ENCODE results near the gene DDIAS.
A peak's percentile ranks its signal among the peaks of the same experiment; 100 is the strongest.

The DDIAS gene

GRCh38 chr11:82892611-82893169, 8.8 kb upstream of the DDIAS start:
- FAIRE-seq, result peak; percentile 79
- DNase-seq (ENCODE audit: insufficient read length), result no peak
- TF ChIP-seq POLR2A (IDR thresholded peaks at IDR 0.05; ENCODE audit: low read depth, low read length), result no peak
- TF ChIP-seq TAF1 (IDR thresholded peaks at IDR 0.05; ENCODE audit: borderline replicate concordance, low read depth, low read length), result no peak
- TF ChIP-seq POLR2AphosphoS5 (IDR thresholded peaks at IDR 0.05; ENCODE audit: low read depth, low read length), result no peak

GRCh38 chr11:82895437-82896091, 6.0 kb upstream of the DDIAS start:
- no peak for TF ChIP-seq TAF1 (IDR thresholded peaks at IDR 0.05; ENCODE audit: borderline replicate concordance, low read depth, low read length)
- TF ChIP-seq POLR2AphosphoS5 (IDR thresholded peaks at IDR 0.05; ENCODE audit: low read depth, low read length), result no peak
- no peak for TF ChIP-seq POLR2A (IDR thresholded peaks at IDR 0.05; ENCODE audit: low read depth, low read length)
- DNase-seq (ENCODE audit: insufficient read length) (no peak), FAIRE-seq (peak; percentile 84)

- FAIRE-seq (no peak), DNase-seq (ENCODE audit: insufficient read length) (no peak)
- TF ChIP-seq TAF1 (IDR thresholded peaks at IDR 0.05; ENCODE audit: borderline replicate concordance, low read depth, low read length) (no peak), POLR2AphosphoS5 (IDR thresholded peaks at IDR 0.05; ENCODE audit: low read depth, low read length) (no peak), POLR2A (IDR thresholded peaks at IDR 0.05; ENCODE audit: low read depth, low read length) (no peak)
Measured at GRCh38 chr11:82896183-82896582, 5.4 kb upstream of the DDIAS start.

GRCh38 chr11:82898241-82898640, 3.3 kb upstream of the DDIAS start:
- TF ChIP-seq TAF1 (IDR thresholded peaks at IDR 0.05; ENCODE audit: borderline replicate concordance, low read depth, low read length) (no peak), POLR2A (IDR thresholded peaks at IDR 0.05; ENCODE audit: low read depth, low read length) (no peak), POLR2AphosphoS5 (IDR thresholded peaks at IDR 0.05; ENCODE audit: low read depth, low read length) (no peak)
- no peak for FAIRE-seq
- DNase-seq (ENCODE audit: insufficient read length), result no peak

GRCh38 chr11:82899186-82899820, 2.2 kb upstream of the DDIAS start:
- TF ChIP-seq POLR2A (IDR thresholded peaks at IDR 0.05; ENCODE audit: low read depth, low read length) (no peak), POLR2AphosphoS5 (IDR thresholded peaks at IDR 0.05; ENCODE audit: low read depth, low read length) (no peak), TAF1 (IDR thresholded peaks at IDR 0.05; ENCODE audit: borderline replicate concordance, low read depth, low read length) (no peak)
- no peak for DNase-seq (ENCODE audit: insufficient read length)
- peak; percentile 60 for FAIRE-seq

GRCh38 chr11:82899957-82900276, 1.6 kb upstream of the DDIAS start:
- DNase-seq (ENCODE audit: insufficient read length) (no peak), FAIRE-seq (no peak)
- TF ChIP-seq POLR2AphosphoS5 (IDR thresholded peaks at IDR 0.05; ENCODE audit: low read depth, low read length) (no peak), TAF1 (IDR thresholded peaks at IDR 0.05; ENCODE audit: borderline replicate concordance, low read depth, low read length) (no peak), POLR2A (IDR thresholded peaks at IDR 0.05; ENCODE audit: low read depth, low read length) (no peak)

GRCh38 chr11:82900277-82901164, 1.0 kb upstream of the DDIAS start, which contains the start of gene PRCP:
PRCP (minus strand) TSS chr11:82900430; CDS start chr11:82900402, 28 bp downstream.
- FAIRE-seq (peak; percentile 98), DNase-seq (ENCODE audit: insufficient read length) (peak; percentile 84)
- peak; percentile 71 for TF ChIP-seq POLR2A (IDR thresholded peaks at IDR 0.05; ENCODE audit: low read depth, low read length)
- peak; percentile 39; the same call in 1 of the 2 replicates for TF ChIP-seq POLR2AphosphoS5 (IDR thresholded peaks at IDR 0.05; ENCODE audit: low read depth, low read length)
- TF ChIP-seq TAF1 (IDR thresholded peaks at IDR 0.05; ENCODE audit: borderline replicate concordance, low read depth, low read length), result 0 out of 2 replicates have a peak, but pooled peaks have one; percentile 22

GRCh38 chr11:82901922-82902485, 468 bp downstream of the DDIAS start:
- no peak for DNase-seq (ENCODE audit: insufficient read length)
- FAIRE-seq, result peak; percentile 86

GRCh38 chr11:82902880-82903279, 1.3 kb downstream of the DDIAS start:
- FAIRE-seq, result no peak
- no peak for DNase-seq (ENCODE audit: insufficient read length)
- TF ChIP-seq POLR2AphosphoS5 (IDR thresholded peaks at IDR 0.05; ENCODE audit: low read depth, low read length), result no peak
- no peak for TF ChIP-seq TAF1 (IDR thresholded peaks at IDR 0.05; ENCODE audit: borderline replicate concordance, low read depth, low read length)
- TF ChIP-seq POLR2A (IDR thresholded peaks at IDR 0.05; ENCODE audit: low read depth, low read length), result no peak

More at GRCh38 chr11:82901922-82902485, 468 bp downstream of the DDIAS start:
- no peak for TF ChIP-seq POLR2AphosphoS5 (IDR thresholded peaks at IDR 0.05; ENCODE audit: low read depth, low read length)
- TF ChIP-seq POLR2A (IDR thresholded peaks at IDR 0.05; ENCODE audit: low read depth, low read length), result no peak
- TF ChIP-seq TAF1 (IDR thresholded peaks at IDR 0.05; ENCODE audit: borderline replicate concordance, low read depth, low read length), result no peak

- FAIRE-seq, result no peak
- no peak for TF ChIP-seq POLR2A (IDR thresholded peaks at IDR 0.05; ENCODE audit: low read depth, low read length)
- no peak for DNase-seq (ENCODE audit: insufficient read length)
Measured at GRCh38 chr11:82903843-82904586, 2.5 kb downstream of the DDIAS start.
